Pancreas (tissue), 10 donors: ENCODE measurements around the gene SLC43A2. TPM values are rescaled to one million over a fixed set of nuclear protein-coding genes. Genes with fewer than 3 reads are reported as not detected.

Source experiments
- ATAC-seq, 4 donors: fragments of 200-7000 bp; cut with Tn5 transposase; one replicate each; pipeline versions ENCODE4 v1.8.0 to v1.9.1; 2020; ENCODE audit warnings: mild to moderate bottlenecking in 4 of 4, moderate library complexity in 4 of 4
- DNase-seq, 6 donors: peaks; one replicate each; pipeline ENCODE4 v3.0.0-alpha.2; 2020
- FAIRE-seq: peaks from 2 replicates; lab custom pipeline; 2012; peaks lifted over from hg19 to GRCh38; lab: Jason Lieb, UNC
- H3K27ac ChIP-seq, 4 donors: fragments of 200-600 bp; sonication (generic); 1 replicate in 3 of 4; 2 replicates in 1 of 4; pipeline versions ENCODE4 v1.5.0 to v1.8.0; 2020
- H3K27me3 ChIP-seq, 4 donors: fragments of 200-600 bp; one replicate each; pipeline ENCODE4 v1.8.0; 2021
- H3K36me3 ChIP-seq, 3 donors: fragments of 200-600 bp; sonication (generic) in 1 of 3; one replicate each; pipeline versions ENCODE4 v1.5.0 to v1.8.0; 2020 to 2021
- H3K4me1 ChIP-seq, 3 donors: fragments of 200-600 bp; one replicate each; pipeline ENCODE4 v1.8.0; 2021
- H3K4me3 ChIP-seq, 4 donors: fragments of 200-600 bp; sonication (generic) in 2 of 4; one replicate each; pipeline versions ENCODE4 v1.5.0 to v1.8.0; 2020 to 2021
- H3K9me3 ChIP-seq, 4 donors: fragments of 200-600 bp; one replicate each; pipeline ENCODE4 v1.8.0; 2021
- CTCF ChIP-seq, 4 donors: fragments of 200-600 bp; sonication (generic) in 3 of 4; IDR thresholded peaks; one replicate each; pipeline versions ENCODE4 v1.5.0 to v1.8.0; 2021; ENCODE audit warnings: antibody characterized with exemption in 4 of 4
- WGBS, 2 donors: extraction: QIAGEN DNeasy Blood & Tissue Kit; methylation state at CpG; one replicate each; pipeline ENCODE4 v1.1.7; 2013; 5-methylcytosine and 5-hydroxymethylcytosine counted together
- intact Hi-C, 3 donors: fragments of 100-400 bp; cut with DNase I; formaldehyde crosslinking; loops; one replicate each; pipeline versions ENCODE4 v1.11.1 to v1.14.2; 2022
- polyA plus RNA-seq, 2 donors: library from polyadenylated mRNA; stranded (reverse); fragments of 200-250 nt; gene quantifications; one replicate each; pipeline ENCODE4 v1.2.3, GENCODE V29; 2013
- total RNA-seq, 6 donors: library from RNA; stranded (reverse); fragmentation: NEBNext Ultra II Directional in 4 of 6; extraction: Animal tissue kit (Norgen Biotek cat#: 25700) in 4 of 6; gene quantifications; one replicate each; pipeline versions ENCODE4 v1.2.1 to v1.2.4, GENCODE V29; 2021 to 2023
- donor health status: healthy with polysubstance abuse.
- donor health status: DM: no; HTN: no; CAD: no; lungs with moderate emphysema.
- donor health status: DM: no; HTN: no; CAD: no.
- donor health status: control.
- donor health status: control.
- donor health status: Bipolar disorder and iron deficiency.
- donor health status: DM: yes; HTN: yes; CAD: no.
- donor health status: DM: no; HTN: no; CAD: no.
- donor health status: DM: no; HTN: no; CAD: no.
- donor health status: DM: yes; HTN: yes; CAD: no.

SLC43A2 gene
- total and polyA plus RNA-seq, 8 donors, result 2.6 to 14.5 (median 9.8) TPM

DNA sequence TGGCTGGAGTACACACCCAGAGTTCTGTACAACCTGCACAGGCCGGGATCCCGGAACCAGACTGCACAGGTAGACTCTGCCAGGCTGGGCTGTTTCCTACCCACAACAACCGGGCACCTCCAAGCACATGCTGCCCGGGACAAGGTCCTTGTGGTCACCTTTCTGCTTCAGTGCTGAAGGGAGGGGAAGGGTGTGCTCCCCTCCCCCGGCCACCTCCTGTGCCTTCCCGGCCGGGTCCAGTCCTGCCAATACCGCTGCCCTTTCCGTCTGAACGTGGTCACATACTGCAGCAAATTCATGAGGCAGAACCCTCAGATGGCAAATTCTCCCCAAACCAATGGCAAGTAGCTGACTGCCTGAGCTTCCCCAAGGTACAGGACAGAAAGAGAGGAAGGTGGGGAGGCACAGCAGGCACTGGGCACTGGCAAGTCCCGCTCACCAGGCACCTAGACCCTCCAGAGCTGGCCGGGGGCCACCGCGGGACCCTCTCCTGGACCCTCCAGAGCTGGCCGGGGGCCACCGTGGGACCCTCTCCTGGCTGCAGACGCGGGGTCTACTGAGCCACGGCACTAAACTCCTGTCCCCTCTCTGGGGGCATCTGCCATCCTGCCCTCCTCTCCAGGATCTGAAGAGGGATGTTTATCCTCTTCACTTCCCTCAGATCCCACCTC is 22.8 kb downstream of the SLC43A2 start:
- DNase-seq (no peak), ATAC-seq (peak in 2 of 4 donors; percentile 33 to 46), FAIRE-seq (no peak)
- H3K4me3 ChIP-seq, result no peak overlapping the region
- H3K27me3 ChIP-seq, result no peaks in the 10 kb centered on the region
- H3K4me1 ChIP-seq, result no peaks in the 10 kb centered on the region
- intact Hi-C loops, result no loop called here
- H3K36me3 ChIP-seq, result no peaks in the 10 kb centered on the region
- 83 to 91% methylated on average over 19 of the region's 19 CpGs for WGBS, 2 donors
- no peaks in the 10 kb centered on the region for H3K9me3 ChIP-seq
- H3K27ac ChIP-seq, result peak overlapping the region in 1 of 4 donors; percentile 8
- no peak for TF ChIP-seq CTCF (IDR thresholded peaks at IDR 0.05)

GRCh38 chr17:1604831-1605528 is 23.7 kb downstream of the SLC43A2 start:
- TF ChIP-seq CTCF (IDR thresholded peaks at IDR 0.05), result no peak
- FAIRE-seq, result no peak
- no peak for ATAC-seq
- intact Hi-C loops, result no loop called here
- 83 to 84% methylated on average over 35 of the region's 35 CpGs for WGBS, 2 donors
- Histone ChIP-seq H3K27me3 (no peaks in the 10 kb centered on the region), H3K4me3 (no peak overlapping the region), H3K36me3 (no peaks in the 10 kb centered on the region), H3K27ac (no peak overlapping the region), H3K4me1 (no peaks in the 10 kb centered on the region), H3K9me3 (no peaks in the 10 kb centered on the region)
- no peak for DNase-seq

DNA sequence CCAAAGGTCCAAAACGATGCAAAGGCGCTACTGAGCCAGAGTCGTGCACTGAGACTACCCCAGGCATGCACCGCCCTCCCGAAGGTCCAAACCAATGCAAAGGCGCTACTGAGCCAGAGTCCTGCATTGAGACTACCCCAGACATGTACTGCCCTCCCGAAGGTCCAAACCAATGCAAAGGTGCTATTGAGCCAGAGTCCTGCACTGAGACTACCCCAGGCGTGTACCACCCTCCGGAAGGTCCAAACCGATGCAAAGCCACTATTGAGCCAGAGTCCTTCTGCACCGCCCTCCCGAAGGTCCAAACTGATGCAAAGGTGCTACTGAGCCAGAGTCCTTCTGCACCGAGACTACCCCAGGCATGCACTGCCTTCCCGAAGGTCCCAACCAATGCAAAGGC is 27.1 kb downstream of the SLC43A2 start:
- Histone ChIP-seq H3K4me3 (no peak overlapping the region), H3K4me1 (peaks cover 0 to 8% (median 6%) of the 10 kb centered on the region in 3 donors), H3K27ac (no peak overlapping the region), H3K27me3 (no peaks in the 10 kb centered on the region), H3K9me3 (no peaks in the 10 kb centered on the region), H3K36me3 (no peaks in the 10 kb centered on the region)
- 98 to 99% methylated on average over 14 of the region's 14 CpGs for WGBS, 2 donors
- FAIRE-seq (no peak), ATAC-seq (no peak), DNase-seq (no peak)
- intact Hi-C loops, result no loop called here
- no peak for TF ChIP-seq CTCF (IDR thresholded peaks at IDR 0.05)

- ATAC-seq (peak; percentile 17 to 40 (median 28)), FAIRE-seq (no peak), DNase-seq (no peak)
- Histone ChIP-seq H3K27me3 (no peaks in the 10 kb centered on the region), H3K4me1 (peaks cover 0 to 8% (median 6%) of the 10 kb centered on the region in 3 donors), H3K9me3 (no peaks in the 10 kb centered on the region), H3K27ac (peak overlapping the region in 3 of 4 donors; percentile 46 to 80 (median 67)), H3K36me3 (no peaks in the 10 kb centered on the region), H3K4me3 (no peak overlapping the region)
- WGBS, 2 donors, result 87% methylated on average over 8 of the region's 8 CpGs
- intact Hi-C loops, result no loop called here
- TF ChIP-seq CTCF (IDR thresholded peaks at IDR 0.05), result no peak
These were observed 30.1 kb downstream of the SLC43A2 start for GRCh38 chr17:1598399-1599095.
